HCT116 (cell line): ENCODE measurements around the gene SPATS2L. TPM values are rescaled to one million over a fixed set of nuclear protein-coding genes. Genes with fewer than 3 reads are reported as not detected.

Experiments used
- ATAC-seq: fragments of 200-7000 bp; cut with Tn5 transposase; 2 replicates; pipeline ENCODE4 v1.9.1; 2020; ENCODE audit warnings: mild to moderate bottlenecking, moderate library complexity
- BruUV-seq: library from RNA; stranded (reverse); fragments of 400-500 nt; replicated peaks from 2 replicates; lab custom pipeline; 2021; lab: Mats Ljungman, UMichigan
- CTCF ChIA-PET: fragments of 300-600 bp; sonication (Branson Sonifier 250); formaldehyde crosslinking; loops from one replicate; lab custom pipeline; 2021; ENCODE audit warnings: antibody characterized with exemption; lab: Charles Lee
- POLR2A ChIA-PET: fragments of 300-600, 350-600 bp; sonication (Branson Sonifier 250); formaldehyde crosslinking; loops from one replicate; lab custom pipeline; 2021; ENCODE audit warnings: antibody characterized with exemption; lab: Charles Lee
- RAD21 ChIA-PET, 2 experiments: fragments of 300-600 bp; sonication (Branson Sonifier 250); formaldehyde crosslinking; loops; one replicate each; lab custom pipeline; 2023; ENCODE audit warnings: low total read pairs in 2 of 2; ENCODE audit not compliant: uncharacterized antibody in 2 of 2, unreplicated experiment in 2 of 2, low non-redundant PET in 1 of 2; lab: Charles Lee
- DNase-seq: peaks from one replicate; pipeline ENCODE4 v3.0.0-alpha.2; 2010; ENCODE audit warnings: low read depth, low spot score
- H2AFZ ChIP-seq: fragments of 200-600 bp; shearing (Covaris generic), sonication (generic); 2 replicates; pipeline ENCODE4 v1.6.1; 2017; ENCODE audit warnings: low read depth, mixed run types, mixed read lengths, antibody characterized with exemption, low read length; ENCODE audit not compliant: poor library complexity, severe bottlenecking
- H3K27ac ChIP-seq: 2 replicates; pipeline ENCODE4 v1.5.1; 2012; ENCODE audit warnings: low read depth, low read length
- H3K27me3 ChIP-seq: fragments of 200-600 bp; sonication (generic); 2 replicates; pipeline ENCODE4 v1.6.1; 2016; ENCODE audit warnings: mixed run types, low read length, mixed read lengths; ENCODE audit not compliant: insufficient read depth
- H3K36me3 ChIP-seq, 2 experiments: fragments of 200-500 bp in 1 of 2; fragments of 200-600 bp in 1 of 2; sonication (Bioruptor generic) in 1 of 2; sonication (generic) in 1 of 2; 2 replicates each; pipeline versions ENCODE4 v1.5.1 to v1.6.1; 2014 to 2016; ENCODE audit warnings: low read length in 2 of 2, inconsistent platforms in 1 of 2, mixed read lengths in 1 of 2, mixed run types in 1 of 2; ENCODE audit not compliant: insufficient read depth in 2 of 2, control insufficient read depth in 1 of 2
- H3K4me1 ChIP-seq, 2 experiments: fragments of 200-600 bp in 1 of 2; sonication (generic) in 1 of 2; 2 replicates each; pipeline versions ENCODE4 v1.5.1 to v1.6.1; 2012 to 2017; ENCODE audit warnings: low read length in 2 of 2, inconsistent platforms in 1 of 2, mild to moderate bottlenecking in 1 of 2, mixed read lengths in 1 of 2, mixed run types in 1 of 2, moderate library complexity in 1 of 2; ENCODE audit not compliant: insufficient read depth in 2 of 2, control insufficient read depth in 1 of 2
- H3K4me2 ChIP-seq: fragments of 200-600 bp; sonication (generic); 2 replicates; pipeline ENCODE4 v1.6.1; 2017; ENCODE audit warnings: mixed run types, low read length, mixed read lengths
- H3K4me3 ChIP-seq, 2 experiments: fragments of 200-600 bp in 1 of 2; sonication (generic) in 1 of 2; replicated peaks in 1 of 2; 2 replicates each; pipeline ENCODE4 v1.5.1; 2011 to 2016; ENCODE audit warnings: low read length in 2 of 2, control low read depth in 1 of 2, low read depth in 1 of 2, mild to moderate bottlenecking in 1 of 2, mixed read lengths in 1 of 2, mixed run types in 1 of 2
- H3K79me2 ChIP-seq: fragments of 200-600 bp; sonication (generic); 2 replicates; pipeline ENCODE4 v1.6.1; 2017; ENCODE audit warnings: mild to moderate bottlenecking, mixed run types, low read length, moderate library complexity, mixed read lengths; ENCODE audit not compliant: insufficient read depth
- H3K9ac ChIP-seq: fragments of 200-600 bp; sonication (generic); 2 replicates; pipeline ENCODE4 v1.6.1; 2016; ENCODE audit warnings: low read length, mixed read lengths
- H3K9me2 ChIP-seq: fragments of 200-600 bp; sonication (generic), shearing (Covaris generic); 2 replicates; pipeline ENCODE4 v1.6.1; 2017; ENCODE audit warnings: mixed run types, mild to moderate bottlenecking, moderate library complexity; ENCODE audit not compliant: insufficient read depth
- H3K9me3 ChIP-seq, 2 experiments: fragments of 200-500 bp in 1 of 2; fragments of 200-600 bp in 1 of 2; sonication (Bioruptor generic) in 1 of 2; sonication (generic) in 1 of 2; 2 replicates each; pipeline ENCODE4 v1.6.1; 2014 to 2017; ENCODE audit warnings: low read length in 2 of 2, mixed read lengths in 2 of 2, inconsistent platforms in 1 of 2, low read depth in 1 of 2, mild to moderate bottlenecking in 1 of 2, mixed run types in 1 of 2, moderate library complexity in 1 of 2; ENCODE audit not compliant: control insufficient read depth in 1 of 2, insufficient read depth in 1 of 2
- H4K20me1 ChIP-seq: fragments of 200-600 bp; sonication (generic), shearing (Covaris generic); 2 replicates; pipeline ENCODE4 v1.6.1; 2017; ENCODE audit warnings: mixed run types, mild to moderate bottlenecking, moderate library complexity; ENCODE audit not compliant: insufficient read depth
- ATF3 ChIP-seq: IDR thresholded peaks from 2 replicates; pipeline ENCODE4 v1.6.1; 2012
- CTCF ChIP-seq, 3 experiments: fragments of 200-600 bp in 1 of 3; sonication (generic) in 1 of 3; IDR thresholded peaks in 2 of 3; conservative IDR thresholded peaks in 1 of 3; 2 replicates each; pipeline ENCODE4 v1.5.1; 2012 to 2017; ENCODE audit warnings: low read depth in 2 of 3, low read length in 2 of 3, antibody characterized with exemption in 1 of 3, borderline replicate concordance in 1 of 3, control low read depth in 1 of 3, mild to moderate bottlenecking in 1 of 3, mixed read lengths in 1 of 3, mixed run types in 1 of 3, moderate library complexity in 1 of 3; ENCODE audit not compliant: insufficient read depth in 1 of 3
- EGR1 ChIP-seq: IDR thresholded peaks from 2 replicates; pipeline ENCODE4 v1.6.1; 2012; ENCODE audit warnings: low read depth
- EZH2 ChIP-seq: fragments of 200-600 bp; sonication (generic); IDR thresholded peaks from 2 replicates; pipeline ENCODE4 v1.6.1; 2017; ENCODE audit warnings: antibody characterized with exemption, mixed run types
- EZH2phosphoT487 ChIP-seq: fragments of 200-600 bp; IDR thresholded peaks from 2 replicates; pipeline ENCODE4 v1.6.1; 2018; ENCODE audit warnings: antibody characterized with exemption, borderline replicate concordance
- FOSL1 ChIP-seq: IDR thresholded peaks from 2 replicates; pipeline ENCODE4 v1.6.1; 2012; ENCODE audit warnings: low read depth
- JUND ChIP-seq: IDR thresholded peaks from 2 replicates; pipeline ENCODE4 v1.6.1; 2012
- MAX ChIP-seq: IDR thresholded peaks from 2 replicates; pipeline ENCODE4 v1.6.1; 2012
- POLR2A ChIP-seq: IDR thresholded peaks from 2 replicates; pipeline ENCODE4 v1.7.0; 2011; ENCODE audit warnings: borderline replicate concordance; ENCODE audit not compliant: insufficient read depth, insufficient read length; ENCODE audit errors: extremely low read depth
- POLR2AphosphoS5 ChIP-seq: IDR thresholded peaks from 2 replicates; pipeline ENCODE4 v1.6.1; 2011; ENCODE audit warnings: mild to moderate bottlenecking, low read depth, low read length, moderate library complexity
- RAD21 ChIP-seq: IDR thresholded peaks from 2 replicates; pipeline ENCODE4 v1.6.1; 2012; ENCODE audit warnings: low read depth, mild to moderate bottlenecking
- REST ChIP-seq: IDR thresholded peaks from 2 replicates; pipeline ENCODE4 v1.6.1; 2012; ENCODE audit warnings: low read depth
- SIN3A ChIP-seq: IDR thresholded peaks from 2 replicates; pipeline ENCODE4 v1.6.1; 2012; ENCODE audit warnings: low read depth
- SP1 ChIP-seq: IDR thresholded peaks from 2 replicates; pipeline ENCODE4 v1.6.1; 2012; ENCODE audit warnings: low read depth
- SRF ChIP-seq: IDR thresholded peaks from 2 replicates; pipeline ENCODE4 v1.6.1; 2012; ENCODE audit warnings: low read depth
- TCF7L2 ChIP-seq: IDR thresholded peaks from 2 replicates; pipeline ENCODE4 v1.7.0; 2011; ENCODE audit warnings: borderline replicate concordance, inconsistent platforms; ENCODE audit not compliant: insufficient read depth, insufficient read length; ENCODE audit errors: extremely low read depth
- ZBTB33 ChIP-seq: IDR thresholded peaks from 2 replicates; pipeline ENCODE4 v1.6.1; 2011; ENCODE audit warnings: mild to moderate bottlenecking, low read length, moderate library complexity; ENCODE audit not compliant: insufficient replicate concordance; ENCODE audit errors: extremely low read depth
- ZFX ChIP-seq: fragments of 450-650 bp; IDR thresholded peaks from 2 replicates; pipeline ENCODE4 v1.6.1; 2017
- ZNF274 ChIP-seq: fragments of 200-500 bp; sonication (Bioruptor generic); IDR thresholded peaks from 2 replicates; pipeline ENCODE4 v1.6.1; 2014; ENCODE audit warnings: mild to moderate bottlenecking, low read depth, low read length, inconsistent platforms
- intact Hi-C: fragments of 100-400 bp; cut with micrococcal nuclease; formaldehyde crosslinking; loops from 2 replicates; pipeline ENCODE4 v1.10.0; 2022
- total RNA-seq: library from RNA; stranded (reverse); gene quantifications from one replicate; pipeline ENCODE4 v1.2.1, GENCODE V29; 2021; ENCODE audit not compliant: unreplicated experiment

The SPATS2L gene
- total RNA-seq, 1 experiment from 2014 or later, result 87.1 TPM

GRCh38 chr2:200302940-200303727, 3.4 kb upstream of the SPATS2L start:
- no peaks in the 10 kb centered on the region for H3K9me2 ChIP-seq
- H3K4me2 ChIP-seq, result peak overlapping the region; percentile 81
- DNase-seq (peak; percentile 92), ATAC-seq (peak; percentile 68)
- no peaks in the 10 kb centered on the region for H3K27me3 ChIP-seq
- H4K20me1 ChIP-seq, result no peaks in the 10 kb centered on the region
- no peaks in the 10 kb centered on the region for H3K9me3 ChIP-seq
- H3K4me3 ChIP-seq, result peak overlapping the region; percentile 26 to 38
- TSS peak; percentile 26 for BruUV-seq
- POLR2A ChIA-PET, result no interaction called here
- RAD21 ChIA-PET, result no interaction called here
- CTCF ChIA-PET, result no interaction called here
- intact Hi-C loops, result loop anchor here (2.0 to 5.0 kb wide), 3 partner anchors 104 to 322 kb away; no protein-coding TSS in a partner anchor
- peak overlapping the region; percentile 10 for H2AFZ ChIP-seq
- peaks cover 37 to 67% of the 10 kb centered on the region in 2 experiments for H3K4me1 ChIP-seq
- H3K79me2 ChIP-seq, result peaks cover 10% of the 10 kb centered on the region
- H3K9ac ChIP-seq, result peak overlapping the region; percentile 47
- H3K27ac ChIP-seq, result peak overlapping the region; percentile 75
- H3K36me3 ChIP-seq, result no peaks in the 10 kb centered on the region
- TF ChIP-seq RAD21 (no peak), EGR1 (no peak), REST (no peak), ZBTB33 (no peak), FOSL1 (peak; percentile 88), CTCF (IDR thresholded peaks at IDR 0.05 in 2 of 3, conservative IDR thresholded peaks at IDR 0.05 in 1 of 3; ENCODE audit: borderline replicate concordance in 1 of 3, insufficient read depth in 1 of 3, low read depth in 2 of 3, low read length in 2 of 3) (no peak), JUND (peak; percentile 87), EZH2phosphoT487 (no peak), POLR2AphosphoS5 (peak; percentile 94), SP1 (peak; percentile 92), MAX (peak; percentile 69), ZFX (no peak), SRF (peak; percentile 58), SIN3A (peak; percentile 90; the same call in 1 of the 2 replicates), TCF7L2 (peak; percentile 60), ZNF274 (no peak), ATF3 (no peak), POLR2A (peak; percentile 88), EZH2 (no peak)
